NCI-H1105 treated with DMSO at 0.1 percent for 48 hours (cell line): ENCODE results near the gene USP30.

ENCODE experiments used
- DNase-seq: peaks from one replicate; lab custom pipeline; 2025; lab: John Stamatoyannopoulos, UW

USP30 gene

DNA sequence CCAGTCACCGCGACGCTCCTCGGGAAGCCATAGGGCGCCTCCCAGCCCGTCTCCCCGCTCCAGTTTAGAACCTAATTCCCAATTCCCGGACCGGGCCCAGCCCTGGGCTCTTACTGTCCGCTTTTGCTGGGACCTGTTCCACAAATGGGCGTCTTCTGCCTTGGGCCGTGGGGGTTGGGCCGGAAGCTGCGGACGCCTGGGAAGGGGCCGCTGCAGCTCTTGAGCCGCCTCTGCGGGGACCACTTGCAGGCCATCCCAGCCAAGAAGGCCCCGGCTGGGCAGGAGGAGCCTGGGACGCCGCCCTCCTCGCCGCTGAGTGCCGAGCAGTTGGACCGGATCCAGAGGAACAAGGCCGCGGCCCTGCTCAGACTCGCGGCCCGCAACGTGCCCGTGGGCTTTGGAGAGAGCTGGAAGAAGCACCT, 45.8 kb downstream of the USP30 start:
- peak; percentile 60 for DNase-seq

DNA sequence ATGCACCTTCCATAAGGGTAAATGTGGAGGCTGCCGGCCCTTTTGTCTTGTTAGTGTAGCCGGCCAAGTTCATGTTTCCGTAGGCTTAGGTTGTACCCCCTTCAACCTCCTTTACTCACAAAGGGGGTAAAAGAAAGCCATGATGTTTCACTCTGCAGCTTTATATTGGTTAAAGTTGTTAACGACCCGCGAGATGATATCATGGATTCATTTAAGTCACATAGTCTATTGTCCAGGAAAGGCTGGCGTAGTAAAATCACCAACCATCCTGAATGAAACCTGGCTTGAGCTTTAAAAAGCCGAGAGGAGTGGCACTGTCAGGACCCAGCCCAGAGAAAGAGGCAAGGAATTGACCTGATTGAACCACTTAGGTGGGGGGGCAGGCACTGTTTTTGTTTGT, 46.3 kb downstream of the USP30 start:
- no peak for DNase-seq

DNA sequence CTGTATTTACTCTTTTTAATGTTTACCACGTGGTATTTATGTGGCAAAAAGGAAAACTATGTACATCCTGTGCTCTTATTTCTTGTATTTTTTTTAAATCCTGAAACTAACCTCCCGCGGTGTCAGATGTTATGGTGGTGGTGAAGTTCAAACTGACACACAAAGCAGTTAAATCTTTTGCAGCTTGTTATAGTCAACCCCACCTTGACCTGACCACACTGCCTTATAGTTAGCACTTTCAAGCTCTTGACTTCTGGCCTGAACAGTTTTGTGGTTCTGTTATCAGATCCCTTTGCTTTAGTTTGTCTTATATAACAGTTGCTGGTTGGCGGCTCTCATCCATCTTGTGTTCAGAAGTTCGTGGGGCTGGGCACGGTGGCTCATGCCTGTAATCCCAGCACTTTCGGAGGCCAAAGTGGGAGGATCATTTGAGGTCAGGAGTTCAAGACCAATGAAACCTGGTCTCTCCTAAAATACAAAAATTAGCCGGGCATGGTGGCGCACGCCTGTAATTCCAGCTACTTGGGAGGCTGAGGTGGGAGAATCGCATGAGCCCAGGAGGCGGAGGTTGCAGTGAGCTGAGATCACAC, 47.1 kb downstream of the USP30 start:
- no peak for DNase-seq

DNA sequence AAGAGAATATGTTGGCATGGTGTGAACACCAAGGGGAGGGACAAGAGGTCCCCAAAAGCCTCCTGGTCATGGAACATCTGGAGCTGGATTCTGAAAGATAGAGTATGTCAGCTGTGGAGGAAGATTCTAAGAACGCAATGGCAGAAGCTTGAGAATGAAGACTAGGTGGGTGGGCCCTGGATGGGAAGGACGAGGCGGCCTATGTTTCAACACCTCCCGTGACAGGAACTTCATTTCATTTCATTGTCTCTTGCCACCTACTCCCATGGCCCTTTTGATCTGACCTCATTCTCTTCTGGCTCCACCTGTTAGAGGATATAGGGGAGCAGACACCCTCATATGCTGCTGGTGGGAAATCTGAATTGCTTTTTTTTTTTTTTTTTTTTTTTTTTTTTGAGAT, 48.4 kb downstream of the USP30 start:
- DNase-seq = no peak

DNA sequence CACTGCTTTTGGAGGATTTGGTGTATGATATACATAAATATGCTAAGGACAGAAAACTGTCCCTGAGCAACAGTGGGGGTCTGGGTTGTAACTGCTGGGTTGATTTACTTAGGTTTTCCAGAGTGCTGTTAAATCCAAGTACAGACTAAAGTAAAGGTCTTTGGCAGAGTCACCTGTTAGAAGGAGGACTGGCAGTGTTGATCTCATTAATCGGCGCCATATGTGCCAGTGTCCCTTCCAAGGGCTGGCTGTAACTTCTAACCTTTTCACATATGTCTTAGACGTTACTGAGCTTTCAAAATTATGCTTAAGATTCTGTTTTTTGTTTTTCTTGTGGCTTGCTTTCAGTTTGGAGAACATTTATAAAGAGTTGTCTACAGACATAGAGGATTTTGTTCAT, 50.1 kb downstream of the USP30 start:
- DNase-seq = no peak

DNA sequence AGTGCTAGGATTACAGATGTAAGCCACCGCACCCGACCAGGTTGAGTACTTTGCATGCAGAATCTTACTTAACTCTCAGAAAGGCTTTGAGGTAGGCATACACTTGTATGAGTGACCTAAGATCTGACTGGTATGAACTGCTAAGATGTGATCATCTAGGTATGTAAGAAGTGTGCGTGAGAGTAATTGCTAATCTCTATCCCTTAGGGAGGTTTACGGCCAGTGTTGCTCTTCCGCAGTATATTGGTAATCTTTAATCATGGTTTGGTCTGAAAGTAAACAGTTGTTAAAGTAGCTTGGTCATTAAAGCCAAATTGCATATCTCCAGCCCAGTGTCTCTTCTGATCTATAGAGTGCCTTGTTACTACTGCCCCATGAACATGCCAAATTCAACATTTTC, 52.8 kb downstream of the USP30 start:
- no peak for DNase-seq

DNA sequence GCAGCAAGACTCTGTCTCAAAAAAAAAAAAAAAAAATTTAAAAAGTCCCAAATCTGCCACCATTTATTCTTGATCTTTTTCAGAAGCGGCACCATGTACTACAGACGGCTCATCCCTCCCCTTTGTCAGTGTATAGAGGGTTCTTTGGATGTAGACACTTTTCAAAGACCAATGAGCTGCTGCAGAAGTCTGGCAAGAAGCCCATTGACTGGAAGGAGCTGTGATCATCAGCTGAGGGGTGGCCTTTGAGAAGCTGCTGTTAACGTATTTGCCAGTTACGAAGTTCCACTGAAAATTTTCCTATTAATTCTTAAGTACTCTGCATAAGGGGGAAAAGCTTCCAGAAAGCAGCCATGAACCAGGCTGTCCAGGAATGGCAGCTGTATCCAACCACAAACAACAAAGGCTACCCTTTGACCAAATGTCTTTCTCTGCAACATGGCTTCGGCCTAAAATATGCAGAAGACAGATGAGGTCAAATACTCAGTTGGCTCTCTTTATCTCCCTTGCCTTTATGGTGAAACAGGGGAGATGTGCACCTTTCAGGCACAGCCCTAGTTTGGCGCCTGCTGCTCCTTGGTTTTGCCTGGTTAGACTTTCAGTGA, 57.5 kb downstream of the USP30 start:
- DNase-seq = peak; percentile 4

DNA sequence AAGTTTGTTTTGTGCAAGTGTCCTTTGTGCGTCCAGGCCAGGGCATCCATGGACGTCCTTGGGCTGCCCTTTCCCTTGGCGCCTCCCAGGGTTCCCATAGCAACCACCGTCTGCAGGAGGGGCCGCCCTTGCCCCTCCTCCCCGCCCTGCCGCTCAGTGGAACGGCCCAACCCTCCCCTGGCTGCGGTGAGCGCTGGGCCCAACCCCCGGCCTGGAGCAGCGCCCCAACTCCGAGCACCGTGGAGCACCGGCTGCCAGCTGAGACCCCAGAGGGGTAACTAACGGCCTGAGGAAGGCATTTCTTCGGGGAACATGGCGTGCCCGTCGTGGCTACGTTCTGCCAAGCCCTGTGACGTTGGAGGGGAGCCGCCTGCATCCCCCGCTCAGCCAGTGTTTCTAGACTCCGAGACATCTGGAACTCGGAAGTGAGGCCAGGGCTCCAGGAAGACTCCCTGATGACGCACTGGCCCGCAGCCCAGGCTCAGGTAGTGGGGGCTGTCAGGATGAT, 58.7 kb downstream of the USP30 start:
- peak; percentile 89 for DNase-seq

DNA sequence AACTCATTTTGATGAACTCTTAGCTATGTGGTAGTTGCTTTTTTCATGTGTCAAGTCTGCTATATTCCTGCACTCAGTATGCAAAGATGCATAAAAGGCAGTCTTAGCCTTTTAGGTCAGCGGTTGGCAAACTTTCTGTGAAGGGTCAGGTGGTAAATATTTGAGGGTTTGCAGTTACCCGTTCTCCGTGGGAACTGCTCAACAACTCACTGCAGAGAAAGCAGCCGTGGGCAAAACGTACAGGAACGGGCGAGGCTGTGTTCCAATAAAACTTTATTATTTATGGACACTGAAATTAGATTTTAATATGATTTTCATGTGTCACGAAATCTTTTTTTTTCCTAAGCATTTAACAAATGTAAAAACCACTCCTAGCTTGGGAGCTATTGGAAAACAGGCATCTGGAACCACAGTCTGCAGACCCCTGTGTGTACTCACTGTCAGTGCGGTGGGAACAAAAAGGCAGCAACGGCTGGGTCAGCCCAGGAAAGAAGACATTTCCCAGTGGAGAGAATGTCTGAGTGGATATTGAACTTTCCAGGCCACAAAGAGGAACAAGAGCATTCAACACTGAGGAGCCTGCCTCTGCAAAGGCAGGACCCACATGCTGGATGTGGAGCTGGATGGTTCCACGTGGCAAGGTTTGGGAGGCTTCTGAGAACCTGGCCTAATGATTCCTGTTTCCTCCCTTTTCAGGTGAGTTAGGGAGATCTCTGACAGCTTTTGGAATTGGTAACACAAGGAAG, 60.5 kb downstream of the USP30 start:
- DNase-seq = no peak

DNA sequence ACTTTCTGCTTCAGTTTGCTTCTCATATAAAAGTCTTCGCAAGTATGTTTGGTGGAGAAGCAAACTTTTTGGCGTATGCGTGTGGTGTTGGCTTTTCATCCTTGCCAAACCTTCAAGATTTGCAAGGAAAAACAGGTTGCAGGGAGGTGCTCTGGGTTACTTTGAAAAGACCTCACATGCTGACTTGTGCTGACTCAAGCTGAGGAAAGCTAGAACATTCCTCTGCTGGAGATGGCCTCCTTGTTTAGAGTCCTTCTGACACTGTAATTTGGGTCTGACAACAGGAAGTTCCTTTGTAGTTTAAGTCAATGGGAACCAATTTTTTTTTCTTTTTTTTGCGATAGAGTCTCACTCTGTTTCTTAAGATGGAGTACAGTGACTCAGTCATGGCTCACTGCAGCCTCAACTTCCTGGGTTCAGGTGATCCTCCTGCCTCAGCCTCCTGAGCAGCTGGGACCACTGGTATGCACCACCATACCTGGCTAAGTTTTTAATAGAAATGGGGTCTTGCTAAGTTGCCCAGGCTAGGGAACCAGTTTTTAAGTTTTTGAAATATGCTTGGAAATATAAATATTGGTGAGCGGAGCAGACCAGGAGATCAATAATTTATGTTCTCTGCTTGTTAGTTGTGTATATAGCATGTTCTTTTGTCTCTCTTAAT, 61.4 kb downstream of the USP30 start:
- DNase-seq = no peak

DNA sequence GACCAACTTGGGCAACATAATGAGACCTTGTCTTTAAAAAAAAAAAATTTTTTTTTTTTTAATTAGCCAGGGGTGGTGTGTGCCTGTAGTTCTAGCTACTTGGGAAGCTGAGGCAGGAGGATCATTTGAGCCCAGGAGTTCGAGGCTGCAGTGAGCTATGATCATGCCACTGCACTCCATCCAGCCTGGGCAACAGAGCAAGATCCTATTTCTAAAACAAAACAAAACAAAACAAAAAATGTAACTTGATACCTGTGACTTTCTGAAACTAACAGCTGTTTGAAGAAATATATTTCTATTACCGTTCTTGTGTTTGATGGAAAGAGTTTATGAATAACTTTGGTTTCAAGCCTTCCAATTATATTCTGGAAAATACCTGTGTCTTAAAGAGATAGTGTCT, 62.3 kb downstream of the USP30 start:
- DNase-seq = no peak

DNA sequence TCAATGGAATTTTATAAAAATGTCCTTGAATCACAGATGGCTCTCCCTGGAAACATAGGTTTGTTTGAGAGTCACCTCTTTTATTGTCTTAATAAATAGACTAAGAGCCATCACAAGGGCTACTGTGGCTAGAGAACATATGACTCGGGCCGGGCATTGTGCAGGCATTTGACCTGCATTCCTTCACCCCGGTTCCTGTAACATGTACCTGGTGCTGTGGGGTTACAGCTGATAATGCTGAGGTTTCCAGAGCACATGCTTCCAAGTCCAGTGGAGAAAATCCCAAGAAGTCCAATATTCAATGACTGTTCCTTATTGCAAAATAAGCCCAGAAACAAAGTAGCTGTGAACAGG, 63.0 kb downstream of the USP30 start:
- no peak for DNase-seq

DNA sequence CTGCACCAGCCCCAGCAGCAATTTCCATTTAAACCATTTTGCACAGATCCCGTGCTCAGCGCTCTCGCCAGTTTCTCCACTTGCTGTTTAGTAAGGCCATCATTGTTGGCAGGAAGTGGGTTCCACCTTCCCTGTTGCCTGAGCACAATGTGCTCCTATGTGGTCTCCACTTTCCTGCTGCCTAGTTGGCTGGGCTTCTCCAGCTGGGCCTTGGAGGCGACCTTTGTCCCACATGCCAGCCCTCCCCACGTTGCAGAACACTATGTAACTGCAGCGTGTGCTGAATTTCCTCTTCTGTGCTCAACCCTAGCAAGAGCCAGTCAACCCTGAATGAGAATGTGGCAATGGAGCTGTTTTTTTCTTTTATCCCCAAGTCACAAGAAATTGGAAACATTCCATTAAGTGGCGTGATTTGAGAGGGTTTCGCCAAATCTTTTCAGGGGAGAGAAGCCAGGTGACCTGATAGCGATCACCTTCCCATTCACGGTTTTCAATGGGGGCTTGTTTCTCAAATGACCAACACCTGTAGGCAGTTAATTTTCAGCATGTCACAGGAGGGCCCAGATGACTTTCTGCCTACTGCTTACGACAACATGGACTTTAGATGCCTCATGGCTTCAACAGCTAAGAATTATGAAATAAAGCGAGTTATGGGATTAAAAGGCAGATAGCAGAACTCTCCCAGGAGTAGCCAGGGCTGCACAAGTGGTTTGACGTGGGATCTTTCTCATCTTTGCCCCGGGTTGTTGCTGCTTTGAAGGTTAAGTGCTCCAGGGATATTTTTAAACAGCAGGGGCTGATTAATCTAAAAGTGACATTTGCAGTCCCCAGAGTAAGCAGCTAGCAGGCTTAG, 63.6 kb downstream of the USP30 start, which contains the start of gene ACACB:
Gene ACACB, plus strand, starts transcription at position 830 of the 853 bp plus-strand sequence. CDS start 22,819 bp downstream, outside the sequence.
- peak; percentile 21 for DNase-seq

DNA sequence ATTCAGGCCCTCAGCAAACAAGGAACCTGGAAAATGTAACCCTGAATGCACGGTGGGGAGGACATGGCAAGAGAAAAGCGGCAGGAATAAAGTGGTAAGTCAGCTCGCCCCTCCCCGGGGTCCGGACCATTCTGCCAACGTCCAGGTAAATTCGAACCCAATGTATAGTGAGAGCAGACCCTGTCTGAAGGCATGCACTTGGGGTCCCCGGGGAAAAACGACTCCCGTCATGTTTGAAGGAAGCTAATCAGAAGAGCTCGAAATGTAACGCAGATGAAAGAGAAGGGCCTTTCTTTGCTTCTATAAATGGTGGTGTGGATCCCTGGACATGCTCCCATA, 64.2 kb downstream of the USP30 start:
- no peak for DNase-seq

DNA sequence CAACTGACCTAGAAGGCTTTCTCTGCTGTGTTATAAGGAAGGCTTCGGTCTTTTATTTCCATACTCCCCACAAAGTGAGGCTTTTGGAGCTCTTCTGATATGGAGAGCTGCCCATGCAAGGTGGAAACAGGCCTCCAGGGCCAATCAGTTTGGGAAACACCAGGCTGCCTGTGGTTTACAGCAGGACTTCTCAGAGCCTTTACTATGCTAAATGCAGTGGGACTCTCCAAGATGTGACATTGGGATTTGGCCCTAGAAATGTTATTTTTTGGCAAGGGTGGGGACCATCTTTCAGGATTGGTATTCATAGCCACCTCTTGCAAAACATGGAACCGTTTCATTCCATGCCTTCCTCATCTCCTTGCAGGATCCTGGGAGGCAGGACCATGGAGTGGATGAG, 67.7 kb downstream of the USP30 start:
- no peak for DNase-seq

DNA sequence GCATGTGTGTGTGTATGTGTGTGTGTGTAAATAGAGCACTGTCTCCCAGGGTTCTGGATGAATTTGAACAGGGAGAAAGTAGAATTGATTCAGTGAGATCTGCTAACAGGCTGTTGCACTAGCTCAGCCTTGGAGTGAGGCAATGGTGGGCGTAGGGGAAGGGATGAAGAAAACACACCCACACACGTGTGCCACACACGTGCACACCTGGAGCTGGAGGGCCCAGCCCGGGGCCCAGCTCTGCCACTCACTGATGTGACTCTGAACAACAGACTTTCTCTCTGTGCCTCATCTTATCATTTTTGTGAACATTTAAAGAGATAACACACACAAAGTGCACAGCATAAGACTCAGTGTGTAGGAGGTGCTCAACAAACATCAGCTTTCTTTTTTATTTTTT, 68.2 kb downstream of the USP30 start:
- no peak for DNase-seq

DNA sequence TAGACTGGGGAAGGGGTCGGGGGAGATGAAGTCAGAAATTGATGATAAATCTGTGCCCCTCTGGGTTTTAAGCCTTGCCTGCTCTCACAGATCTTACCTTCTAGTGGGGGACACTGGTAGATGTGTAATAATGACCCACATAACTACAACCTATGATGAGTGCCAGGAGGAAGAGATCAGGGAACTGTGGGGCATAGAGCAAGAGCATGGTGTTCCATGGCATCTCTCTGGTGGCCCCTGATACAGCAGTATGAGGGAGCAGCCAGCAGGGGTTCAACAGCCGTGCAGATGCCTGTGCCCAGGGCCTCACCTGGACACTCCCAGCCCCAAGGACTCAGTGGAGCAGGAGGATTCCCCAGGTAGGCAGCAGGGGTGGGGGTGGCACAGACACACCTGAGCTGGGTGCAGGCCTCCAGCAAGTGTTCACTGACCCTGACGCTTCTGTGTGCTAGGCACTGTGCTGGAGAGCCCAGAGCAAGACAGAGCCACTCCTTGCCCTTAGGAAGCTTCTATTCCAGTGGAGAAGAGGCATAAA, 69.0 kb downstream of the USP30 start:
- DNase-seq = no peak

DNA sequence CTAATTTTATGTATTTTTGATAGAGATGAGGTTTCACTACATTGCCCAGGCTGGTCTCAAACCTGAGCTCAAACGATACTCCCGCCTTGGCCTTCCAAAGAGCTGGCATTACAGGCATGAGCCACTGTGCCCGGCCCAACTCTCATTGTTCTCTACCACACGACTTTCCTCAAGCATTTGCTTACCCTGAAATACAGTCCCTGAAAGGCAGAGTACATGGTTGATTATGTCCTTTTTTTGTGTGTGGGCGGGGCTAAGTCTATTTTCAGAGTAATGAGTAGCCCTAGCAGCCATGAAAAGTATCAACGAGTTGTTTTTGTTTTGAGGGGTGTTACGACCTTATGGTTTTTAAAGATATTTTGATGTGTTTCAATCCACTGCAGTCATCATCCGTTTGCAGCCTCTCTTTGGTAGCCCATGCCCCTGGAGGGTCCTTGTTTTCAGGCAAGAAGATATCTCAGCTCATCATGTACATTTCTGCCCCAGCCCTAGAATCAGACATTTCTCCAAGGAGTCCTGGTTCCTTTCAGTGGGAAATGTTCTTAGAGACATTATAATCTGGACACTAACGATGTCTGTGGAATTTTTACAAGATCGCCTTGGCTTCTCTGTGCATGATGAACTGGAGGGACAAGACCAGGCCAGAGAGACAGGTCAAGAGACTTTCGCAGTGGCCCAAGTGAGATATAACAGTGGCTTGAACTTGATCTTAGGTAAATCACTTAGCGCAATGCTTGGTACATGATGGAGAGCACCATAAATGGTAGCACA, 72.7 kb downstream of the USP30 start:
- no peak for DNase-seq

DNA sequence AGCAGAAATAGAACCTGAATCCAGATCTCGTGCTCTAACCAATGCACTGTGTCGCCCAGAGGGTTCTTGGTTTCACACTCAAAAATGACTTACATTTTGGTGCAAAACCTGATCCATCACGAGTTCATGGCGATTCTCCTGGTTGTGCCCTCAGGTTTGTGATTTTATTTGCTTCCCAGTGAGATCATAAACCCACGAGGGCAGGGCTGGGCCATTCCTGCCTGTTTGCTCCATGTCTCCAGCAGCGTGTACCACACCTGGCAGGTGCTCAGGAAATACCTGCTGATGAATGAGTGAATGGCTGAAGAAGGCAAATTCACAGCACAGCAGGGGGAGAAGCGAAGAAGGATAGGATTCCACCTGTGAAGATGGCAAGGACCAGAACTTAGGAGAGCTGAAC, 73.4 kb downstream of the USP30 start:
- no peak for DNase-seq

DNA sequence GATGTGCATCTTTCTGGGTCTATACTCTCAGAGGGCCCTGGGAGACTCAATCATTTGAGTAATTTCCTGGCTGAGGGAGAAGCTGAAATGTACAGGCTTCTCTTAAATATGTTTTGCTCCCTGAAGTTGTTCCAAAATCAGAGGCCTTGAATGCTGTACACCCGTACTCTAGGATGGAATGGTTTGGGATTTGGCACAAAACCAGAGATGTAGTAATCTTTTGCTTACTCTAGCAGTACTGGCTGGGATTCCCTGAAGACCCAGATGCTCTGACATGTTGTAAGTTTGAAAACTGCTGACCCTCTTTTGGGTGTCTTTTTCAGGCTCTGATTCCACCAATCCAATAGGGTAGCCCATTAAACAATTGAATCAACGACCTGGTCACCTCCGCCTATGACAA, 74.4 kb downstream of the USP30 start:
- no peak for DNase-seq
